ENCODE results near the gene GARNL3.

Gene GARNL3

GRCh38 chr9:127277099-127277498 lies 12.5 kb downstream of the GARNL3 start:
- TF ChIP-seq FOXP2 (optimal IDR thresholded peaks at IDR 0.05; ENCODE audit: borderline replicate concordance, extremely low read depth, extremely low read length, insufficient read depth) = no peak
- TF ChIP-seq POLR2AphosphoS5 (IDR thresholded peaks at IDR 0.05; ENCODE audit: low read depth, low read length) = no peak
- TF ChIP-seq TAF1 (IDR thresholded peaks at IDR 0.05; ENCODE audit: borderline replicate concordance, insufficient read depth, low read length) = no peak
- no peak for TF ChIP-seq REST (IDR thresholded peaks at IDR 0.05; ENCODE audit: insufficient read depth in 1 of 2, low read depth in 2 of 2, low read length in 2 of 2)
- no peak for TF ChIP-seq SIN3A (IDR thresholded peaks at IDR 0.05; ENCODE audit: borderline replicate concordance, insufficient read depth, low read length)

- TF ChIP-seq FOXP2 (optimal IDR thresholded peaks at IDR 0.05; ENCODE audit: borderline replicate concordance, extremely low read depth, extremely low read length, insufficient read depth) (no peak), SIN3A (IDR thresholded peaks at IDR 0.05; ENCODE audit: borderline replicate concordance, insufficient read depth, low read length) (no peak), POLR2AphosphoS5 (IDR thresholded peaks at IDR 0.05; ENCODE audit: low read depth, low read length) (no peak), REST (IDR thresholded peaks at IDR 0.05; ENCODE audit: insufficient read depth in 1 of 2, low read depth in 2 of 2, low read length in 2 of 2) (no peak), TAF1 (IDR thresholded peaks at IDR 0.05; ENCODE audit: borderline replicate concordance, insufficient read depth, low read length) (no peak)
Observed at GRCh38 chr9:127277770-127278169, 13.2 kb downstream of the GARNL3 start.

GRCh38 chr9:127278372-127278771 lies 13.8 kb downstream of the GARNL3 start:
- TF ChIP-seq REST (IDR thresholded peaks at IDR 0.05; ENCODE audit: insufficient read depth in 1 of 2, low read depth in 2 of 2, low read length in 2 of 2) (no peak), TAF1 (IDR thresholded peaks at IDR 0.05; ENCODE audit: borderline replicate concordance, insufficient read depth, low read length) (no peak), FOXP2 (optimal IDR thresholded peaks at IDR 0.05; ENCODE audit: borderline replicate concordance, extremely low read depth, extremely low read length, insufficient read depth) (no peak), SIN3A (IDR thresholded peaks at IDR 0.05; ENCODE audit: borderline replicate concordance, insufficient read depth, low read length) (no peak), POLR2AphosphoS5 (IDR thresholded peaks at IDR 0.05; ENCODE audit: low read depth, low read length) (no peak)

GRCh38 chr9:127279717-127280285 lies 15.2 kb downstream of the GARNL3 start:
- TF ChIP-seq SIN3A (IDR thresholded peaks at IDR 0.05; ENCODE audit: borderline replicate concordance, insufficient read depth, low read length) = no peak
- no peak for TF ChIP-seq POLR2AphosphoS5 (IDR thresholded peaks at IDR 0.05; ENCODE audit: low read depth, low read length)

- TF ChIP-seq REST (IDR thresholded peaks at IDR 0.05; ENCODE audit: insufficient read depth in 1 of 2, low read depth in 2 of 2, low read length in 2 of 2) (no peak), POLR2AphosphoS5 (IDR thresholded peaks at IDR 0.05; ENCODE audit: low read depth, low read length) (no peak), TAF1 (IDR thresholded peaks at IDR 0.05; ENCODE audit: borderline replicate concordance, insufficient read depth, low read length) (no peak), SIN3A (IDR thresholded peaks at IDR 0.05; ENCODE audit: borderline replicate concordance, insufficient read depth, low read length) (no peak), FOXP2 (optimal IDR thresholded peaks at IDR 0.05; ENCODE audit: borderline replicate concordance, extremely low read depth, extremely low read length, insufficient read depth) (no peak)
Observed at GRCh38 chr9:127280880-127281660, 16.5 kb downstream of the GARNL3 start.

Data from PFSK-1 (cell line).